ENCODE data around the gene TNS3. TPM values are rescaled to one million over a fixed set of nuclear protein-coding genes. Genes with fewer than 3 reads are reported as not detected.

Gene TNS3
- total and polyA plus RNA-seq, 2 donors (not counting 3 experiments of a cell fraction or from before 2014, with no cell fraction given): 10.4 to 45.1 TPM

- no peak overlapping the region for H2AFZ ChIP-seq (ENCODE audit: low read depth, low read length)
- ChIA-PET POLR2A (no interaction called here), CTCF (no interaction called here)
- BruUV-seq (replicated peaks): no TSS peak
- peaks cover 7% of the 10 kb centered on the region for H3K79me2 ChIP-seq (ENCODE audit: control insufficient read depth, insufficient read depth, low read length)
- TF ChIP-seq, protein P1, sequence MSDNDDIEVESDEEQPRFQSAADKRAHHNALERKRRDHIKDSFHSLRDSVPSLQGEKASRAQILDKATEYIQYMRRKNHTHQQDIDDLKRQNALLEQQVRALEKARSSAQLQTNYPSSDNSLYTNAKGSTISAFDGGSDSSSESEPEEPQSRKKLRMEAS (IDR thresholded peaks at IDR 0.05; ENCODE audit: insufficient read depth, insufficient read length): no peak
- no peak for TF ChIP-seq POLR2A (IDR thresholded peaks at IDR 0.05; ENCODE audit: low read depth, low read length)
- no peak for TF ChIP-seq JUN (IDR thresholded peaks at IDR 0.05; ENCODE audit: borderline replicate concordance, insufficient read depth, insufficient read length, low read depth)
- no peak for TF ChIP-seq GATA2 (IDR thresholded peaks at IDR 0.05; ENCODE audit: insufficient read depth, insufficient read length, low read depth, low read length)
- no peak for TF ChIP-seq MYC (IDR thresholded peaks at IDR 0.05; ENCODE audit: low read depth, low read length)
- no peak for TF ChIP-seq EZH2 (IDR thresholded peaks at IDR 0.05; ENCODE audit: borderline replicate concordance, low read depth, low read length, severe bottlenecking)
- TF ChIP-seq, protein P2, sequence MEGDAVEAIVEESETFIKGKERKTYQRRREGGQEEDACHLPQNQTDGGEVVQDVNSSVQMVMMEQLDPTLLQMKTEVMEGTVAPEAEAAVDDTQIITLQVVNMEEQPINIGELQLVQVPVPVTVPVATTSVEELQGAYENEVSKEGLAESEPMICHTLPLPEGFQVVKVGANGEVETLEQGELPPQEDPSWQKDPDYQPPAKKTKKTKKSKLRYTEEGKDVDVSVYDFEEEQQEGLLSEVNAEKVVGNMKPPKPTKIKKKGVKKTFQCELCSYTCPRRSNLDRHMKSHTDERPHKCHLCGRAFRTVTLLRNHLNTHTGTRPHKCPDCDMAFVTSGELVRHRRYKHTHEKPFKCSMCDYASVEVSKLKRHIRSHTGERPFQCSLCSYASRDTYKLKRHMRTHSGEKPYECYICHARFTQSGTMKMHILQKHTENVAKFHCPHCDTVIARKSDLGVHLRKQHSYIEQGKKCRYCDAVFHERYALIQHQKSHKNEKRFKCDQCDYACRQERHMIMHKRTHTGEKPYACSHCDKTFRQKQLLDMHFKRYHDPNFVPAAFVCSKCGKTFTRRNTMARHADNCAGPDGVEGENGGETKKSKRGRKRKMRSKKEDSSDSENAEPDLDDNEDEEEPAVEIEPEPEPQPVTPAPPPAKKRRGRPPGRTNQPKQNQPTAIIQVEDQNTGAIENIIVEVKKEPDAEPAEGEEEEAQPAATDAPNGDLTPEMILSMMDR (IDR thresholded peaks at IDR 0.05; ENCODE audit: extremely low read depth in 1 of 2, insufficient read depth in 1 of 2, low read depth in 1 of 2, low read length in 2 of 2): no peak
- no peak for TF ChIP-seq POLR2AphosphoS5 (IDR thresholded peaks at IDR 0.05; ENCODE audit: insufficient read depth, low read depth, low read length)
- TF ChIP-seq FOS (IDR thresholded peaks at IDR 0.05; ENCODE audit: borderline replicate concordance, insufficient read depth, low read length): no peak
- intact Hi-C loops (cut with micrococcal nuclease) (no loop called here), dilution Hi-C loops (cut with MboI; ENCODE audit: extremely low pct_ligation_motif_present, low sequenced_read_pairs) (no loop called here)
- no peaks in the 10 kb centered on the region for H3K27me3 ChIP-seq (ENCODE audit: control insufficient read depth in 2 of 2, insufficient read depth in 2 of 2, low read length in 2 of 2)
- H3K36me3 ChIP-seq (ENCODE audit: control insufficient read depth in 2 of 2, extremely low read depth in 1 of 2, insufficient read depth in 2 of 2, low read length in 2 of 2): no peaks in the 10 kb centered on the region
- H3K4me2 ChIP-seq (ENCODE audit: insufficient read depth, low read length): no peak overlapping the region
- DNase-seq (ENCODE audit: low read depth, low spot score): no peak
- H3K27ac ChIP-seq (ENCODE audit: insufficient read depth, low read depth, low read length): no peak overlapping the region
- FAIRE-seq: no peak
- no peak overlapping the region for H3K4me3 ChIP-seq (replicated peaks in 1 of 3; ENCODE audit: insufficient read depth in 1 of 3, low read depth in 1 of 3, low read length in 3 of 3)
- no peak overlapping the region for H3K9ac ChIP-seq (replicated peaks; ENCODE audit: extremely low read depth, insufficient read depth, low read length)
- no peaks in the 10 kb centered on the region for H4K20me1 ChIP-seq (replicated peaks; ENCODE audit: control insufficient read depth, extremely low read depth, insufficient read depth, low read length)
- H3K9me1 ChIP-seq (replicated peaks; ENCODE audit: control insufficient read depth, extremely low read depth, insufficient read depth, low read length): no peaks in the 10 kb centered on the region
- H3K9me3 ChIP-seq (replicated peaks; ENCODE audit: control insufficient read depth, insufficient read depth, low read length): no peaks in the 10 kb centered on the region
- no peaks in the 10 kb centered on the region for H3K4me1 ChIP-seq (ENCODE audit: control insufficient read depth, extremely low read depth, insufficient read depth, low read length)
Observed at GRCh38 chr7:47358944-47359588, 222.8 kb downstream of the TNS3 start.

All from endothelial cell of umbilical vein (primary cell).